OCI-LY1 (cell line): ENCODE results near the gene CREG2.

Experiments used
- H2AFZ ChIP-seq: fragments of 200-600 bp; sonication (generic), shearing (Covaris generic); 2 replicates; pipeline ENCODE4 v1.6.0; 2014; ENCODE audit warnings: antibody characterized with exemption, mild to moderate bottlenecking, low read length
- H3F3A ChIP-seq: fragments of 200-600 bp; sonication (generic), shearing (Covaris generic); 2 replicates; pipeline ENCODE4 v1.6.0; 2014; ENCODE audit warnings: mild to moderate bottlenecking, antibody characterized with exemption, low read length, moderate library complexity; ENCODE audit not compliant: insufficient read depth
- H3K27ac ChIP-seq: fragments of 200-600 bp; sonication (generic); 2 replicates; pipeline ENCODE4 v1.5.1; 2014; ENCODE audit warnings: low read length, mixed run types, mild to moderate bottlenecking, low read depth; ENCODE audit not compliant: poor library complexity, severe bottlenecking
- H3K27me3 ChIP-seq: fragments of 200-600 bp; sonication (generic); 2 replicates; pipeline ENCODE4 v1.6.0; 2014; ENCODE audit warnings: antibody characterized with exemption, mild to moderate bottlenecking, low read length, moderate library complexity; ENCODE audit not compliant: insufficient read depth
- H3K36me3 ChIP-seq: fragments of 200-600 bp; sonication (generic); 2 replicates; pipeline ENCODE4 v1.6.1; 2014; ENCODE audit warnings: mild to moderate bottlenecking, antibody characterized with exemption, low read length, moderate library complexity, mixed read lengths; ENCODE audit not compliant: insufficient read depth
- H3K4me1 ChIP-seq: fragments of 200-600 bp; sonication (generic); 2 replicates; pipeline ENCODE4 v1.5.1; 2014; ENCODE audit warnings: mild to moderate bottlenecking, low read length, moderate library complexity; ENCODE audit not compliant: insufficient read depth, severe bottlenecking
- H3K4me2 ChIP-seq: fragments of 200-600 bp; sonication (generic), shearing (Covaris generic); 2 replicates; pipeline ENCODE4 v1.6.1; 2014; ENCODE audit warnings: low read length
- H3K4me3 ChIP-seq: fragments of 200-600 bp; sonication (generic); 2 replicates; pipeline ENCODE4 v1.5.1; 2014; ENCODE audit warnings: low read length, low read depth, mild to moderate bottlenecking, mixed read lengths; ENCODE audit not compliant: poor library complexity, severe bottlenecking
- H3K79me2 ChIP-seq: fragments of 200-600 bp; shearing (Covaris generic); 2 replicates; pipeline ENCODE4 v1.6.1; 2016; ENCODE audit warnings: mixed run types, low read length, mixed read lengths; ENCODE audit not compliant: insufficient read depth
- H3K9ac ChIP-seq: fragments of 200-600 bp; sonication (generic), shearing (Covaris generic); 2 replicates; pipeline ENCODE4 v1.6.1; 2014; ENCODE audit warnings: mild to moderate bottlenecking, low read length, mixed read lengths
- H3K9me2 ChIP-seq: fragments of 200-600 bp; sonication (generic), shearing (Covaris generic); 2 replicates; pipeline ENCODE4 v1.6.1; 2014; ENCODE audit warnings: low read depth, mild to moderate bottlenecking, low read length, mixed read lengths
- H3K9me3 ChIP-seq: fragments of 200-600 bp; shearing (Covaris generic); 2 replicates; pipeline ENCODE4 v1.6.1; 2014; ENCODE audit warnings: low read length, mixed read lengths
- H4K20me1 ChIP-seq: fragments of 200-600 bp; sonication (generic), shearing (Covaris generic); 2 replicates; pipeline ENCODE4 v1.6.0; 2016; ENCODE audit warnings: mild to moderate bottlenecking, low read length; ENCODE audit not compliant: insufficient read depth
- EZH2 ChIP-seq: fragments of 200-600 bp; sonication (generic), shearing (Covaris generic); IDR thresholded peaks from 2 replicates; pipeline ENCODE4 v1.8.0; 2017; ENCODE audit warnings: borderline replicate concordance, mixed run types, mild to moderate bottlenecking, antibody characterized with exemption, low read length, moderate library complexity, mixed read lengths
- TF ChIP-seq, protein P1 (sequence below): fragments of 200-600 bp; sonication (generic), shearing (Covaris generic); IDR thresholded peaks from 2 replicates; pipeline ENCODE4 v1.5.1; 2017; ENCODE audit warnings: mild to moderate bottlenecking, antibody characterized with exemption, low read length, moderate library complexity, mixed read lengths

Gene CREG2

DNA sequence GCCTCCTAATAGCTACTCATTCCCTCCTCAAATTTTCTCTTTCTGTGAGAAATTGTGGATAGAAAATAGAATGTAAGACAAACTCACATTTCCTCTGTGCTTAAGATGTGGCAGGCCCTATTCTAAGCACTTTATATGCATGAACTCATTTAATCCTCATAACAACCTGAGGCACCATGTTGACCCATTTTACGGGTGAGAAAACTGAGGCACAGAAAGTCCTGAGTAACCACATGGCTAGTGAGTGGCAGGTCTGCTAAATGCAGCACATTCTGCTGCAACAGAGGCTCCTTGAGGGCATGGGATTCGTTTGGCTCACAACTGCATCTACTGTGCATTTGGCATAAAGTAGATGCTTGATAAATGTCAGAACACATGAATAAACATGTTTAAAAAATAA is 56.1 kb downstream of the CREG2 start:
- no peaks in the 10 kb centered on the region for H4K20me1 ChIP-seq
- H3K9me2 ChIP-seq: no peaks in the 10 kb centered on the region
- no peak overlapping the region for H2AFZ ChIP-seq
- no peaks in the 10 kb centered on the region for H3F3A ChIP-seq
- H3K4me1 ChIP-seq: peaks cover 5% of the 10 kb centered on the region
- H3K36me3 ChIP-seq: no peaks in the 10 kb centered on the region
- no peak overlapping the region for H3K27ac ChIP-seq
- no peak overlapping the region for H3K4me2 ChIP-seq
- H3K79me2 ChIP-seq: no peaks in the 10 kb centered on the region
- no peak overlapping the region for H3K4me3 ChIP-seq
- no peak overlapping the region for H3K9ac ChIP-seq
- H3K9me3 ChIP-seq: no peaks in the 10 kb centered on the region
- TF ChIP-seq EZH2: no peak
- TF ChIP-seq, protein P1, sequence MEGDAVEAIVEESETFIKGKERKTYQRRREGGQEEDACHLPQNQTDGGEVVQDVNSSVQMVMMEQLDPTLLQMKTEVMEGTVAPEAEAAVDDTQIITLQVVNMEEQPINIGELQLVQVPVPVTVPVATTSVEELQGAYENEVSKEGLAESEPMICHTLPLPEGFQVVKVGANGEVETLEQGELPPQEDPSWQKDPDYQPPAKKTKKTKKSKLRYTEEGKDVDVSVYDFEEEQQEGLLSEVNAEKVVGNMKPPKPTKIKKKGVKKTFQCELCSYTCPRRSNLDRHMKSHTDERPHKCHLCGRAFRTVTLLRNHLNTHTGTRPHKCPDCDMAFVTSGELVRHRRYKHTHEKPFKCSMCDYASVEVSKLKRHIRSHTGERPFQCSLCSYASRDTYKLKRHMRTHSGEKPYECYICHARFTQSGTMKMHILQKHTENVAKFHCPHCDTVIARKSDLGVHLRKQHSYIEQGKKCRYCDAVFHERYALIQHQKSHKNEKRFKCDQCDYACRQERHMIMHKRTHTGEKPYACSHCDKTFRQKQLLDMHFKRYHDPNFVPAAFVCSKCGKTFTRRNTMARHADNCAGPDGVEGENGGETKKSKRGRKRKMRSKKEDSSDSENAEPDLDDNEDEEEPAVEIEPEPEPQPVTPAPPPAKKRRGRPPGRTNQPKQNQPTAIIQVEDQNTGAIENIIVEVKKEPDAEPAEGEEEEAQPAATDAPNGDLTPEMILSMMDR: no peak
- peaks cover 4% of the 10 kb centered on the region; the same call in 1 of the 2 replicates for H3K27me3 ChIP-seq

DNA sequence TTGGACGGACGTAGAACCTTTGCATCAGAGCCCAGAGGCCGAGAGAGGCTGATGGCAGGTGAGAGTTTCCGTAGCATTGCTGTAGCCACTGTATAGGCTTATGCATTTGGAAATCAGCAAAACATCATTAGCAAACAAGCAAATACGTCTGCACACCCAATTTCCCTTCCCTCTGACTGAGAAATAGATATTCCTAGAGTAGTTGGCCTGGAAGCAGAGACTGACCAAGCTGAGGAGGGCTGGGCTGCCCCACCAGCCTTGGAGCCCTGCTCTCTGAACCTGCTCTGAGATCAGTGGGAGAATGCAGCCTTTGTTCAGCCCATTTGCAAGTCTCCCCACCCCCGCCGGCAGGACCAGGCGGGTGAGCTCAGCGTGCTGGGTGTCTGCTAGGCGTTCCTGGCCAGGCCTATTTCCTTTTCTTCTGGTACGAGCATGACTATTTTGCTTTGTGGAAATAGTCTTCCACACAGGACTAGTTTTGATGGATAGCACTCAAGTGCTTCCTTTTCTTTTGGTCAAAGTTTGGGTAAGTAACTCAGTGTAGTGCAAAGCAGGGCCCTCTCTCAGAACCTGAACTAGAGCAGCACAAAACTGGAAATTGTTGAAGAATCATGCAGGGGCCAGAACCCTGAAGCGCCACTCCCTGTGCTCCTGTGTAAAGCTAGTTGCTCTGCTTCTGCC is 56.9 kb downstream of the CREG2 start:
- H2AFZ ChIP-seq: no peak overlapping the region
- TF ChIP-seq EZH2: no peak
- TF ChIP-seq, protein P1: no peak
- H3K79me2 ChIP-seq: no peaks in the 10 kb centered on the region
- H3K4me2 ChIP-seq: no peak overlapping the region
- no peak overlapping the region for H3K4me3 ChIP-seq
- no peak overlapping the region for H3K27ac ChIP-seq
- H4K20me1 ChIP-seq: no peaks in the 10 kb centered on the region
- H3K9me3 ChIP-seq: peaks cover 2% of the 10 kb centered on the region; the same call in 1 of the 2 replicates
- H3K9ac ChIP-seq: no peak overlapping the region
- no peaks in the 10 kb centered on the region for H3K9me2 ChIP-seq
- H3K4me1 ChIP-seq: peaks cover 5% of the 10 kb centered on the region
- no peaks in the 10 kb centered on the region; the same call in 1 of the 2 replicates for H3K36me3 ChIP-seq
- peaks cover 4% of the 10 kb centered on the region; the same call in 1 of the 2 replicates for H3K27me3 ChIP-seq
- no peaks in the 10 kb centered on the region for H3F3A ChIP-seq

DNA sequence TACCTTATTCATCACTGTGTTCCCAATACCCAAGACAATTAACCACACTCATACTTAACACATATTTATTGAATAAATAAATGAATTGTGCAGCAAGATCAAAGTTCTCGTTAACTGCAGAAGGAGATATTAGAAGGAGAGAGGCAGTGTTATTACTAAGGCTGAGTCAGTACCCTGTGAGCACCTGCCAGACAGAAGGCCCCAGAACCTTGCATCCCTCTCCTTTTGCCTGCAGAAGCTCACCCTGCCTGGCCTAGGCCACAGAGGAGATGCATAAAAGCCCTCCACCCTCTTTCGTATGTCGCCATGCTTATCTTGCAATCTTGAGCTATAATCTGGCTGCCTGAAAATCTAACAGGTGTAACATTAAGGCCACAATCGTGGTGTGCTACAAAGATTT is 58.3 kb downstream of the CREG2 start:
- H3K27me3 ChIP-seq: peaks cover 4% of the 10 kb centered on the region; the same call in 1 of the 2 replicates
- H4K20me1 ChIP-seq: no peaks in the 10 kb centered on the region
- H3K9me3 ChIP-seq: peaks cover 3% of the 10 kb centered on the region; the same call in 1 of the 2 replicates
- no peaks in the 10 kb centered on the region for H3K9me2 ChIP-seq
- H3K4me2 ChIP-seq: no peak overlapping the region
- H2AFZ ChIP-seq: no peak overlapping the region
- H3F3A ChIP-seq: no peaks in the 10 kb centered on the region
- H3K4me3 ChIP-seq: no peak overlapping the region
- no peaks in the 10 kb centered on the region; the same call in 1 of the 2 replicates for H3K36me3 ChIP-seq
- H3K27ac ChIP-seq: no peak overlapping the region
- peaks cover 5% of the 10 kb centered on the region for H3K4me1 ChIP-seq
- H3K9ac ChIP-seq: no peak overlapping the region
- TF ChIP-seq, protein P1: no peak
- no peak for TF ChIP-seq EZH2
- H3K79me2 ChIP-seq: no peaks in the 10 kb centered on the region
